GM19452 (cell line): ENCODE measurements around the gene UBE2L3.
"Not testable (repeated sequence)": the region's sequence is repeated elsewhere in the genome, so short reads cannot be mapped to it uniquely, and the experiment has no call there.

Experiments
- ATAC-seq: cut with Tn5 transposase; IDR thresholded peaks from one replicate; pipeline ENCODE4 v1.9.1; 2021; ENCODE audit not compliant: unreplicated experiment

Gene UBE2L3

GRCh38 chr22:21570398-21570797 is 2.9 kb downstream of the UBE2L3 start:
- ATAC-seq: no peak

GRCh38 chr22:21571679-21572078 is 4.2 kb downstream of the UBE2L3 start:
- ATAC-seq: no peak

GRCh38 chr22:21573293-21573734 is 5.8 kb downstream of the UBE2L3 start:
- ATAC-seq: no peak

GRCh38 chr22:21573750-21574494 is 6.4 kb downstream of the UBE2L3 start:
- no peak for ATAC-seq

- no peak for ATAC-seq
Observed at GRCh38 chr22:21579474-21579851, 11.9 kb downstream of the UBE2L3 start.

- ATAC-seq: not testable (repeated sequence)
Observed at GRCh38 chr22:21580623-21581007, 13.1 kb downstream of the UBE2L3 start.

- not testable (repeated sequence) for ATAC-seq
Observed at GRCh38 chr22:21581009-21581713, 13.6 kb downstream of the UBE2L3 start.

- no peak for ATAC-seq
Observed at GRCh38 chr22:21582801-21583740, 15.6 kb downstream of the UBE2L3 start.

- ATAC-seq: no peak
Observed at GRCh38 chr22:21585389-21585788, 17.9 kb downstream of the UBE2L3 start.

- ATAC-seq: peak; percentile 94
Observed at GRCh38 chr22:21587803-21588611, 20.5 kb downstream of the UBE2L3 start.

GRCh38 chr22:21589396-21589795 is 21.9 kb downstream of the UBE2L3 start:
- ATAC-seq: no peak

- no peak for ATAC-seq
Observed at GRCh38 chr22:21590809-21591641, 23.5 kb downstream of the UBE2L3 start.

GRCh38 chr22:21591695-21592094 is 24.2 kb downstream of the UBE2L3 start:
- no peak for ATAC-seq

GRCh38 chr22:21592422-21592821 is 24.9 kb downstream of the UBE2L3 start:
- no peak for ATAC-seq

- ATAC-seq: no peak
Observed at GRCh38 chr22:21593406-21594232, 26.1 kb downstream of the UBE2L3 start.

- ATAC-seq: no peak
Observed at GRCh38 chr22:21594865-21595452, 27.4 kb downstream of the UBE2L3 start.

- not testable (repeated sequence) for ATAC-seq
Observed at GRCh38 chr22:21596356-21597135, 29.0 kb downstream of the UBE2L3 start.

- ATAC-seq: no peak
Observed at GRCh38 chr22:21598302-21598701, 30.8 kb downstream of the UBE2L3 start.
